DND-41 (cell line): ENCODE data around the gene HID1.
A peak's percentile ranks its signal among the peaks of the same experiment; 100 is the strongest.
"Not testable (repeated sequence)": the region's sequence is repeated elsewhere in the genome, so short reads cannot be mapped to it uniquely, and the experiment has no call there.

Experiments used
- ATAC-seq: fragments of 200-7000 bp; cut with Tn5 transposase; 3 replicates; pipeline ENCODE4 v1.9.1; 2021; ENCODE audit warnings: low read depth; ENCODE audit not compliant: insufficient read depth
- DNase-seq: peaks from one replicate; pipeline ENCODE4 v3.0.0-alpha.2; 2020
- H2AFZ ChIP-seq: 2 replicates; pipeline ENCODE4 v1.6.0; 2012; ENCODE audit warnings: low read depth, low read length
- H3K27ac ChIP-seq: 2 replicates; pipeline ENCODE4 v1.5.1; 2012; ENCODE audit warnings: low read length, inconsistent platforms
- H3K27me3 ChIP-seq: fragments of 200-600 bp; sonication (generic); 2 replicates; pipeline ENCODE4 v1.6.0; 2012; ENCODE audit warnings: low read length, mild to moderate bottlenecking, inconsistent platforms; ENCODE audit not compliant: insufficient read depth, poor library complexity
- H3K36me3 ChIP-seq: 2 replicates; pipeline ENCODE4 v1.5.1; 2012; ENCODE audit warnings: low read length, inconsistent platforms; ENCODE audit not compliant: insufficient read depth
- H3K4me1 ChIP-seq: 2 replicates; pipeline ENCODE4 v1.5.1; 2012; ENCODE audit warnings: mild to moderate bottlenecking, low read length; ENCODE audit not compliant: insufficient read depth
- H3K4me2 ChIP-seq: 2 replicates; pipeline ENCODE4 v1.6.0; 2012; ENCODE audit warnings: mild to moderate bottlenecking, moderate library complexity, low read length, inconsistent platforms; ENCODE audit not compliant: insufficient read depth
- H3K4me3 ChIP-seq, 2 experiments: fragments of 200-600 bp in 1 of 2; shearing (Covaris generic) in 1 of 2; 2 replicates each; pipeline ENCODE4 v1.5.1; 2012 to 2016; ENCODE audit warnings: inconsistent platforms in 2 of 2, low read length in 2 of 2, mild to moderate bottlenecking in 2 of 2, low read depth in 1 of 2, moderate library complexity in 1 of 2
- H3K79me2 ChIP-seq: 2 replicates; pipeline ENCODE4 v1.6.0; 2012; ENCODE audit warnings: low read length, inconsistent platforms; ENCODE audit not compliant: insufficient read depth
- H3K9ac ChIP-seq: 2 replicates; pipeline ENCODE4 v1.6.0; 2012; ENCODE audit warnings: low read depth, mild to moderate bottlenecking, inconsistent platforms, low read length, moderate library complexity
- H3K9me3 ChIP-seq: 2 replicates; pipeline ENCODE4 v1.5.1; 2012; ENCODE audit warnings: low read length, moderate library complexity, mild to moderate bottlenecking, inconsistent platforms; ENCODE audit not compliant: insufficient read depth, severe bottlenecking
- H4K20me1 ChIP-seq: 2 replicates; pipeline ENCODE4 v1.6.0; 2012; ENCODE audit warnings: low read length; ENCODE audit not compliant: insufficient read depth
- EZH2 ChIP-seq: IDR thresholded peaks from 3 replicates; pipeline ENCODE4 v1.6.1; 2012; ENCODE audit warnings: borderline replicate concordance, low read depth, mild to moderate bottlenecking, moderate library complexity, low read length, inconsistent platforms; ENCODE audit not compliant: severe bottlenecking
- TF ChIP-seq, protein P1 (sequence below): IDR thresholded peaks from 2 replicates; pipeline ENCODE4 v1.5.1; 2012; ENCODE audit warnings: borderline replicate concordance, low read length, moderate library complexity, mild to moderate bottlenecking; ENCODE audit not compliant: poor library complexity, severe bottlenecking; ENCODE audit errors: extremely low read depth

HID1 gene

DNA sequence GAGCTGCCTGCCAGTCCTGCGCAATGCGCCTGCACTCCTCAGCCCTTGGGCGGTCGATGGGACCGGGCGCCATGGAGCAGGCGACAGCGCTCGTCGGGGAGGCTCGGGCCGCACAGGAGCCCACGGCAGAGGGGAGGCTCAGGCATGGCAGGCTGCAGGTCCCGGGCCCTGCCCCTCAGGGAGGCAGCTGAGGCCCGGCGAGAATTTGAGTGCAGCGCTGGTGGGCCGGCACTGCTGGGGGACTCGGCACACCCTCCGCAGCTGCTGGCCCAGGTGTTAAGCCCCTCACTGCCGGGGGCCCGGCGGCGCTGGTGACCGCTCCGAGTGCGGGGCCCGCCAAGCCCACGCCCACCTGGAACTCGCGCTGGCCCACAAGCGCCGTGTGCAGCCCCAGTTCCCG, 65.5 kb downstream of the HID1 start:
- Histone ChIP-seq H3K4me1 (no peaks in the 10 kb centered on the region), H3K79me2 (no peaks in the 10 kb centered on the region), H3K4me3 (no peak overlapping the region), H3K9ac (no peak overlapping the region), H4K20me1 (no peaks in the 10 kb centered on the region), H3K27ac (no peak overlapping the region), H3K9me3 (no peaks in the 10 kb centered on the region), H2AFZ (no peak overlapping the region), H3K36me3 (no peaks in the 10 kb centered on the region), H3K4me2 (no peak overlapping the region), H3K27me3 (no peaks in the 10 kb centered on the region)
- no peak for TF ChIP-seq EZH2
- TF ChIP-seq, protein P1, sequence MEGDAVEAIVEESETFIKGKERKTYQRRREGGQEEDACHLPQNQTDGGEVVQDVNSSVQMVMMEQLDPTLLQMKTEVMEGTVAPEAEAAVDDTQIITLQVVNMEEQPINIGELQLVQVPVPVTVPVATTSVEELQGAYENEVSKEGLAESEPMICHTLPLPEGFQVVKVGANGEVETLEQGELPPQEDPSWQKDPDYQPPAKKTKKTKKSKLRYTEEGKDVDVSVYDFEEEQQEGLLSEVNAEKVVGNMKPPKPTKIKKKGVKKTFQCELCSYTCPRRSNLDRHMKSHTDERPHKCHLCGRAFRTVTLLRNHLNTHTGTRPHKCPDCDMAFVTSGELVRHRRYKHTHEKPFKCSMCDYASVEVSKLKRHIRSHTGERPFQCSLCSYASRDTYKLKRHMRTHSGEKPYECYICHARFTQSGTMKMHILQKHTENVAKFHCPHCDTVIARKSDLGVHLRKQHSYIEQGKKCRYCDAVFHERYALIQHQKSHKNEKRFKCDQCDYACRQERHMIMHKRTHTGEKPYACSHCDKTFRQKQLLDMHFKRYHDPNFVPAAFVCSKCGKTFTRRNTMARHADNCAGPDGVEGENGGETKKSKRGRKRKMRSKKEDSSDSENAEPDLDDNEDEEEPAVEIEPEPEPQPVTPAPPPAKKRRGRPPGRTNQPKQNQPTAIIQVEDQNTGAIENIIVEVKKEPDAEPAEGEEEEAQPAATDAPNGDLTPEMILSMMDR = no peak
- no peak for ATAC-seq
- no peak for DNase-seq

DNA sequence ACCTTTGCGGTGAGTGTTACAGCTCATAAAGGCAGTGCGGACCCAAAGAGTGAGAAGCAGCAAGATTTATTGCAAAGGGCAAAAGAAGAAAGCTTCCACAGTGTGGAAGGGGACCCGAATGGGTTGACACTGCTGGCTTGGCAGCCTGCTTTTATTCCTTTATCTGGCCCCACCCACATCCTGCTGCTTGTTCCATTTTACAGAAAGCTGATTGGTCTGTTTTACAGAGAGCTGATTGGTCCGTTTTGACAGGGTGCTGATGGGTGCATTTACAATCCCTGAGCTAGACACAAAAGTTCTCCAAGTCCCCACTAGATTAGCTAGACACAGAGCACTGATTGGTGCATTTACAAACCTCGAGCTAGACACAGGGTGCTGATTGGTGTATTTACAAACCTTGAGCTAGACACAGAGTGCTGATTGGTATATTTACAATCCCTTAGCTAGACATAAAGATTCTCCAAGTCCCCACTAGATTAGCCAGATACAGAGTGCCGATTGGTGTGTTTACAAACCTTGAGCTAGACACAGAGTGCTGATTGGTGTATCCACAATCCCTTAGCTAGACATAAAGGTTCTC, 66.3 kb downstream of the HID1 start:
- not testable (repeated sequence) for ATAC-seq, H3K9me3 ChIP-seq, H3K4me1 ChIP-seq, H3K9ac ChIP-seq, H3K79me2 ChIP-seq, H3K4me3 ChIP-seq, H3K27ac ChIP-seq, H2AFZ ChIP-seq, H3K36me3 ChIP-seq, H3K4me2 ChIP-seq, H4K20me1 ChIP-seq, H3K27me3 ChIP-seq
- DNase-seq = peak; percentile 47

DNA sequence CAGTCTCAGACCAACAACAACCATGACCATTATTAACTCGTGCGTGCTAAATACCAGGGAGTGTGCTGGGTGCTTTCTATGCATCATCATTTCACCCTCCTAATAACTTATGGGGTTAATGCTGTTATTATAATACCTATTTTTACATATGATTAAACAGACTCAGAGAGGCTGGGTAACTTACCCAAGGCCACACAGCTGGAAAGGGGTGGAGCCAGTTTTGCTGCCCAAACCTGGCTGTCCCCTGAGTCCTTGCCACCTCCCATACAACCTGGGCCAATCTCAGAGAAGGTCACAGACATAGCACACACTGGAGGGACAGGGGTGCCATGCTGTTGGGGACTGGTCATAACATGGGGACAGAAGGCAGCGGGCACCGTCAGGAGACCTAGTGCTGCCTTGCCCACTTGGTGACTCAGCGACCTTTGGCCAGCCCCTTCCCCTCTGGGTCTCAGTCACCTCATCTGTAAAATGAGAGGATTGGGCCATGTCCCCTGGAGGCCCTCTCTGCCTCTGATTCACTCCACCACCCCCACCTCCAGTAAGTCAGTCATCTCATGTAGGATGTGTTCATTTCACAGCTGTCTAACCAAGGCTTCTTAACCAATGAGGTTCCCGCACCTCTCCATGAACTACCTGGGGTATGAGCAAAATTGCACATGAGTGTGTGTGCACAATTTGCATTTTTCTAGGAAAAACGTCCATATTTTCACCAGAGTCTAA, 67.7 kb downstream of the HID1 start:
- no peak for TF ChIP-seq EZH2
- TF ChIP-seq, protein P1 = no peak

DNA sequence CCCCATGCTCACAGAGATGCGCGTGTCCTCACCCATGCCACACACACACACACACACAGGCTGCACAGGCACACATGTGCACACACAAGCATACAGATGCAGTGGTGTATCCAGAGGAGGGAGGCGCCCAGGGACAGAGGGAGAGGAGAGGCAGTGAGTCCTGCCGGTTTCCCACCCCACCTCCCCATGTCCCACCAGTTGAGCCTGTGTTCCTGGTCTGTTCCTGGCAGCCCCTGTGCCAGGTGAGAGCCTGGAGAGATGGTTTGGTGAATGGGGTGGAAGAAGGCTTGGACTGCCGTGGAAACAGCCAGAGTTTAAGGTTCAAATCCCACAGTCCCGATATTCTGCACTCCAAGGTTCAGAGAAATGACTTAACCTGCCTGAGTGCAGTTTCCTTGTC, 68.9 kb downstream of the HID1 start:
- Histone ChIP-seq H3K36me3 (no peaks in the 10 kb centered on the region), H3K9ac (no peak overlapping the region), H3K4me3 (no peak overlapping the region), H3K27me3 (no peaks in the 10 kb centered on the region), H3K4me2 (no peak overlapping the region), H4K20me1 (no peaks in the 10 kb centered on the region), H3K27ac (no peak overlapping the region), H2AFZ (no peak overlapping the region), H3K9me3 (no peaks in the 10 kb centered on the region), H3K79me2 (no peaks in the 10 kb centered on the region), H3K4me1 (no peaks in the 10 kb centered on the region)
- DNase-seq = no peak
- TF ChIP-seq, protein P1 = no peak
- no peak for TF ChIP-seq EZH2
- ATAC-seq = no peak

More for the DNA sequence above, 67.7 kb downstream of the HID1 start:
- no peak overlapping the region for H3K9ac ChIP-seq
- H3K36me3 ChIP-seq = no peaks in the 10 kb centered on the region
- H3K4me3 ChIP-seq = no peak overlapping the region
- ATAC-seq (no peak), DNase-seq (no peak)
- H3K9me3 ChIP-seq = no peaks in the 10 kb centered on the region
- H4K20me1 ChIP-seq = no peaks in the 10 kb centered on the region
- no peak overlapping the region for H2AFZ ChIP-seq
- no peak overlapping the region for H3K27ac ChIP-seq
- H3K27me3 ChIP-seq = no peaks in the 10 kb centered on the region
- H3K4me1 ChIP-seq = no peaks in the 10 kb centered on the region
- no peaks in the 10 kb centered on the region for H3K79me2 ChIP-seq
- no peak overlapping the region for H3K4me2 ChIP-seq
